Body of pancreas (tissue), 4 donors: ENCODE results near the gene TENM3.

ENCODE experiments used
- CTCF ChIP-seq, 7 experiments: fragments of 450-650 bp in 4 of 7; fragments of 200-600 bp in 3 of 7; sonication (generic) in 3 of 7; IDR thresholded peaks; one replicate each; pipeline ENCODE4 v1.5.1; 2016 to 2019; ENCODE audit warnings: antibody characterized with exemption in 7 of 7
- POLR2A ChIP-seq, 3 donors: fragments of 450-650 bp; IDR thresholded peaks; one replicate each; pipeline ENCODE4 v1.6.1; 2016; ENCODE audit warnings: antibody characterized with exemption in 3 of 3, mild to moderate bottlenecking in 2 of 3

GRCh38 chr4:182429896-182430295 is 186.7 kb downstream of the TENM3 start:
- TF ChIP-seq CTCF (IDR thresholded peaks at IDR 0.05) (no peak), POLR2A (IDR thresholded peaks at IDR 0.05) (no peak)
